GM23338 (cell line): Measurements from ENCODE around the gene AAGAB.

Source experiments
- CREB1 ChIP-seq: fragments of 250-450 bp; sonication (Bioruptor Pico); IDR thresholded peaks from 2 replicates; pipeline ENCODE4 v1.5.0; 2020; ENCODE audit warnings: low read depth, mild to moderate bottlenecking, moderate library complexity
- EZH2 ChIP-seq: fragments of 200-600 bp; sonication (generic); IDR thresholded peaks from one replicate; pipeline ENCODE4 v1.8.0; 2017; ENCODE audit warnings: antibody characterized with exemption, mild to moderate bottlenecking, low read depth; ENCODE audit not compliant: unreplicated experiment
- EZH2phosphoT487 ChIP-seq: fragments of 200-600 bp; sonication (generic); IDR thresholded peaks from one replicate; pipeline ENCODE4 v1.8.1; 2018; ENCODE audit warnings: antibody characterized with exemption; ENCODE audit not compliant: unreplicated experiment
- JUNB ChIP-seq: IDR thresholded peaks from one replicate; pipeline ENCODE4 v1.6.1; 2016; ENCODE audit warnings: antibody characterized with exemption; ENCODE audit not compliant: unreplicated experiment
- NANOG ChIP-seq: IDR thresholded peaks from 2 replicates; pipeline ENCODE4 v1.6.1; 2016; ENCODE audit warnings: antibody characterized with exemption, borderline replicate concordance
- POLR2AphosphoS5 ChIP-seq: IDR thresholded peaks from 2 replicates; pipeline ENCODE4 v1.6.1; 2016; ENCODE audit warnings: antibody characterized with exemption, low read depth
- REST ChIP-seq: IDR thresholded peaks from one replicate; pipeline ENCODE4 v1.6.1; 2018; ENCODE audit warnings: antibody characterized with exemption; ENCODE audit not compliant: unreplicated experiment
- ZNF114 ChIP-seq: fragments of 250-450 bp; sonication (Bioruptor Pico); IDR thresholded peaks from 2 replicates; pipeline ENCODE4 v1.5.0; 2020; ENCODE audit warnings: mild to moderate bottlenecking, moderate library complexity
- ZNF331 ChIP-seq: fragments of 250-450 bp; sonication (Bioruptor Pico); IDR thresholded peaks from 2 replicates; pipeline ENCODE4 v1.5.0; 2020; ENCODE audit warnings: low read depth, mild to moderate bottlenecking, moderate library complexity
- TF ChIP-seq, protein P1 (sequence below), 2 experiments: fragments of 200-600 bp in 1 of 2; sonication (generic) in 1 of 2; conservative IDR thresholded peaks; 2 replicates each; pipeline versions ENCODE4 v1.5.1 to v1.6.1; 2016 to 2017; ENCODE audit warnings: antibody characterized with exemption in 2 of 2, low read depth in 2 of 2, mild to moderate bottlenecking in 2 of 2, moderate library complexity in 1 of 2
- TF ChIP-seq, protein P2 (sequence below): fragments of 250-450 bp; sonication (Bioruptor Pico); IDR thresholded peaks from 2 replicates; pipeline ENCODE4 v1.5.0; 2020; ENCODE audit warnings: mild to moderate bottlenecking, moderate library complexity
- TF ChIP-seq, protein P3 (sequence below): IDR thresholded peaks from 2 replicates; pipeline ENCODE4 v1.6.1; 2016; ENCODE audit warnings: antibody characterized with exemption

- TF ChIP-seq, protein P1, sequence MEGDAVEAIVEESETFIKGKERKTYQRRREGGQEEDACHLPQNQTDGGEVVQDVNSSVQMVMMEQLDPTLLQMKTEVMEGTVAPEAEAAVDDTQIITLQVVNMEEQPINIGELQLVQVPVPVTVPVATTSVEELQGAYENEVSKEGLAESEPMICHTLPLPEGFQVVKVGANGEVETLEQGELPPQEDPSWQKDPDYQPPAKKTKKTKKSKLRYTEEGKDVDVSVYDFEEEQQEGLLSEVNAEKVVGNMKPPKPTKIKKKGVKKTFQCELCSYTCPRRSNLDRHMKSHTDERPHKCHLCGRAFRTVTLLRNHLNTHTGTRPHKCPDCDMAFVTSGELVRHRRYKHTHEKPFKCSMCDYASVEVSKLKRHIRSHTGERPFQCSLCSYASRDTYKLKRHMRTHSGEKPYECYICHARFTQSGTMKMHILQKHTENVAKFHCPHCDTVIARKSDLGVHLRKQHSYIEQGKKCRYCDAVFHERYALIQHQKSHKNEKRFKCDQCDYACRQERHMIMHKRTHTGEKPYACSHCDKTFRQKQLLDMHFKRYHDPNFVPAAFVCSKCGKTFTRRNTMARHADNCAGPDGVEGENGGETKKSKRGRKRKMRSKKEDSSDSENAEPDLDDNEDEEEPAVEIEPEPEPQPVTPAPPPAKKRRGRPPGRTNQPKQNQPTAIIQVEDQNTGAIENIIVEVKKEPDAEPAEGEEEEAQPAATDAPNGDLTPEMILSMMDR (conservative IDR thresholded peaks at IDR 0.05; ENCODE audit: low read depth in 2 of 2), result no peak
- TF ChIP-seq REST (no peak), EZH2 (no peak), EZH2phosphoT487 (no peak), POLR2AphosphoS5 (no peak), CREB1 (CRISPR knock-in tag) (no peak), NANOG (no peak), ZNF331 (CRISPR knock-in tag) (no peak), JUNB (no peak), ZNF114 (CRISPR knock-in tag) (no peak)
- TF ChIP-seq, protein P2, sequence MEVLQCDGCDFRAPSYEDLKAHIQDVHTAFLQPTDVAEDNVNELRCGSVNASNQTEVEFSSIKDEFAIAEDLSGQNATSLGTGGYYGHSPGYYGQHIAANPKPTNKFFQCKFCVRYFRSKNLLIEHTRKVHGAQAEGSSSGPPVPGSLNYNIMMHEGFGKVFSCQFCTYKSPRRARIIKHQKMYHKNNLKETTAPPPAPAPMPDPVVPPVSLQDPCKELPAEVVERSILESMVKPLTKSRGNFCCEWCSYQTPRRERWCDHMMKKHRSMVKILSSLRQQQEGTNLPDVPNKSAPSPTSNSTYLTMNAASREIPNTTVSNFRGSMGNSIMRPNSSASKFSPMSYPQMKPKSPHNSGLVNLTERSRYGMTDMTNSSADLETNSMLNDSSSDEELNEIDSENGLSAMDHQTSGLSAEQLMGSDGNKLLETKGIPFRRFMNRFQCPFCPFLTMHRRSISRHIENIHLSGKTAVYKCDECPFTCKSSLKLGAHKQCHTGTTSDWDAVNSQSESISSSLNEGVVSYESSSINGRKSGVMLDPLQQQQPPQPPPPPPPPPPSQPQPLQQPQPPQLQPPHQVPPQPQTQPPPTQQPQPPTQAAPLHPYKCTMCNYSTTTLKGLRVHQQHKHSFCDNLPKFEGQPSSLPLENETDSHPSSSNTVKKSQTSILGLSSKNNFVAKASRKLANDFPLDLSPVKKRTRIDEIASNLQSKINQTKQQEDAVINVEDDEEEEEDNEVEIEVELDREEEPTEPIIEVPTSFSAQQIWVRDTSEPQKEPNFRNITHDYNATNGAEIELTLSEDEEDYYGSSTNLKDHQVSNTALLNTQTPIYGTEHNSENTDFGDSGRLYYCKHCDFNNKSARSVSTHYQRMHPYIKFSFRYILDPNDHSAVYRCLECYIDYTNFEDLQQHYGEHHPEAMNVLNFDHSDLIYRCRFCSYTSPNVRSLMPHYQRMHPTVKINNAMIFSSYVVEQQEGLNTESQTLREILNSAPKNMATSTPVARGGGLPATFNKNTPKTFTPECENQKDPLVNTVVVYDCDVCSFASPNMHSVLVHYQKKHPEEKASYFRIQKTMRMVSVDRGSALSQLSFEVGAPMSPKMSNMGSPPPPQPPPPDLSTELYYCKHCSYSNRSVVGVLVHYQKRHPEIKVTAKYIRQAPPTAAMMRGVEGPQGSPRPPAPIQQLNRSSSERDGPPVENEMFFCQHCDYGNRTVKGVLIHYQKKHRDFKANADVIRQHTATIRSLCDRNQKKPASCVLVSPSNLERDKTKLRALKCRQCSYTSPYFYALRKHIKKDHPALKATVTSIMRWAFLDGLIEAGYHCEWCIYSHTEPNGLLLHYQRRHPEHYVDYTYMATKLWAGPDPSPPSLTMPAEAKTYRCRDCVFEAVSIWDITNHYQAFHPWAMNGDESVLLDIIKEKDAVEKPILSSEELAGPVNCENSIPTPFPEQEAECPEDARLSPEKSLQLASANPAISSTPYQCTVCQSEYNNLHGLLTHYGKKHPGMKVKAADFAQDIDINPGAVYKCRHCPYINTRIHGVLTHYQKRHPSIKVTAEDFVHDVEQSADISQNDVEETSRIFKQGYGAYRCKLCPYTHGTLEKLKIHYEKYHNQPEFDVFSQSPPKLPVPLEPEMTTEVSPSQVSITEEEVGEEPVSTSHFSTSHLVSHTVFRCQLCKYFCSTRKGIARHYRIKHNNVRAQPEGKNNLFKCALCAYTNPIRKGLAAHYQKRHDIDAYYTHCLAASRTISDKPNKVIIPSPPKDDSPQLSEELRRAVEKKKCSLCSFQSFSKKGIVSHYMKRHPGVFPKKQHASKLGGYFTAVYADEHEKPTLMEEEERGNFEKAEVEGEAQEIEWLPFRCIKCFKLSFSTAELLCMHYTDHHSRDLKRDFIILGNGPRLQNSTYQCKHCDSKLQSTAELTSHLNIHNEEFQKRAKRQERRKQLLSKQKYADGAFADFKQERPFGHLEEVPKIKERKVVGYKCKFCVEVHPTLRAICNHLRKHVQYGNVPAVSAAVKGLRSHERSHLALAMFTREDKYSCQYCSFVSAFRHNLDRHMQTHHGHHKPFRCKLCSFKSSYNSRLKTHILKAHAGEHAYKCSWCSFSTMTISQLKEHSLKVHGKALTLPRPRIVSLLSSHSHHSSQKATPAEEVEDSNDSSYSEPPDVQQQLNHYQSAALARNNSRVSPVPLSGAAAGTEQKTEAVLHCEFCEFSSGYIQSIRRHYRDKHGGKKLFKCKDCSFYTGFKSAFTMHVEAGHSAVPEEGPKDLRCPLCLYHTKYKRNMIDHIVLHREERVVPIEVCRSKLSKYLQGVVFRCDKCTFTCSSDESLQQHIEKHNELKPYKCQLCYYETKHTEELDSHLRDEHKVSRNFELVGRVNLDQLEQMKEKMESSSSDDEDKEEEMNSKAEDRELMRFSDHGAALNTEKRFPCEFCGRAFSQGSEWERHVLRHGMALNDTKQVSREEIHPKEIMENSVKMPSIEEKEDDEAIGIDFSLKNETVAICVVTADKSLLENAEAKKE (CRISPR knock-in tag), result no peak
- TF ChIP-seq, protein P3, sequence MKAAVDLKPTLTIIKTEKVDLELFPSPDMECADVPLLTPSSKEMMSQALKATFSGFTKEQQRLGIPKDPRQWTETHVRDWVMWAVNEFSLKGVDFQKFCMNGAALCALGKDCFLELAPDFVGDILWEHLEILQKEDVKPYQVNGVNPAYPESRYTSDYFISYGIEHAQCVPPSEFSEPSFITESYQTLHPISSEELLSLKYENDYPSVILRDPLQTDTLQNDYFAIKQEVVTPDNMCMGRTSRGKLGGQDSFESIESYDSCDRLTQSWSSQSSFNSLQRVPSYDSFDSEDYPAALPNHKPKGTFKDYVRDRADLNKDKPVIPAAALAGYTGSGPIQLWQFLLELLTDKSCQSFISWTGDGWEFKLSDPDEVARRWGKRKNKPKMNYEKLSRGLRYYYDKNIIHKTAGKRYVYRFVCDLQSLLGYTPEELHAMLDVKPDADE, result no peak
Observed at GRCh38 chr15:67195305-67195704, 59.2 kb downstream of the AAGAB start.
